T-helper 2 cell (primary cell): ENCODE results near the gene ZSCAN1.

Experiments
- DNase-seq, 5 experiments: peaks; one replicate each; pipeline versions ENCODE4 v3.0.0 to v3.0.0-alpha.2; 2012 to 2022

Gene ZSCAN1

DNA sequence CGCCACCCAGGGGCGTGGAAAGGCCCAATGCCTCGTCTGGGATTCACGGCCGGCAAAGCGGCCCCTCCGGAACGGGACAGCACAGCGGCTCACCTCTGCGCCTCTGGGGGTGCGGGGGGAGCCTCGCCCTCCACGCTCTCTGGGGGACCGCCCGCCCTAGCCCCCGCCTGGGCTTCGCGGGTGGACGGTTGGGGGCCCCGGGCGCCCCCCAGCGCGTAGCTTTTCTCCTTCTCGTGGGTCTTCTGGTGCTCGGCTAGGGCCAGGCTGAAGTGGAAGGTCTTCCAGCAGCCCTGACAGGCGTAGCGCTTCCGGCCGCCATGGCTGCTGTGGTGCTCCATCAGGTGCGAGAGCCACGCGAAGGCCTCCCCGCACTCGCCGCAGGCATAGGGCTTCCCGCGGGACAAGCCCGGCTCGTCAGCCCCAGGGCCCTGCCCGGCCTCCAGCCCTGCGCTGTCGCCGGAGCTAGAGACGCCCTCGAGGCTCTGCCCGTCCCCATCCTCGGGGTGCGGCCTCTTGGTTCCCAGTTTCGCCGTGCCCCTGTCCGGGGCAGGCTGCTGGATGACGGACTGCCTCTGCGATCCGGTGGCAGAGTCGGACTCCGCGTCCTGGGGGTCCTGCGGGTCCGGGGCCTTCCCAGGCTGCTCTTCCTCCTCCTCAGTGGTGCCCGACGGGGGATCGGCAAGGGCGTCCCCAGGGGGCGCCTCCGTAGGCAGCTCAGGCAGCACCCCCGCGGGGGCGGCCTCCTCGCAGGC is 50.9 kb downstream of the ZSCAN1 start:
- DNase-seq = no peak

- DNase-seq = no peak
Measured at GRCh38 chr19:58085348-58085875, 51.6 kb downstream of the ZSCAN1 start.

GRCh38 chr19:58086825-58087710 is 53.2 kb downstream of the ZSCAN1 start:
- no peak for DNase-seq

DNA sequence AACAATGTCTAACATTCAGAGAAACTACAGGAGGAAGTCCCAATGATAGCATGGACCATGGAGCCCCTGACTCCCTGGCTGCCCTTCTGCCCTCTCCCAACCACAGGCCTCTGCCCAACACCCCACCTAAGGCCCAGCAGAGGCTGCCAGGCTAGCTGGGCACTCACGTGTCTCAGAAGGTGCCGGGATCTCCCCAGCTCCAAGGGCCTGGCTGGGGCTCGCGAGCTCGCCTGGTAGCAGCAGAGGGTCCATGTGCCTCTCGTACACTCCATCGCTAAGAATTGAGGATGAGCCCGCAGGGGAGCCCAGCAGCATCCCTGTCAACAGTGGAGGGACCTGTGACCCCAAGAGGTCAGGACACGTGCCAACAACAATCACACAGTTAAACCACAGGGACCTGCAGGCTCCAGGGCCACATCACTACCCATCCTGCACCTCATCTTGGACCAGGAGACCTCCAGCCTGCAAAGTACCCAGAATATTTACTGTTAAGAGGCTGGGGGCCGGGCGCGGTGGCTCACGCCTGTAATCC is 54.8 kb downstream of the ZSCAN1 start:
- DNase-seq = no peak

- DNase-seq = no peak
Measured at GRCh38 chr19:58089846-58090245, 56.0 kb downstream of the ZSCAN1 start.

DNA sequence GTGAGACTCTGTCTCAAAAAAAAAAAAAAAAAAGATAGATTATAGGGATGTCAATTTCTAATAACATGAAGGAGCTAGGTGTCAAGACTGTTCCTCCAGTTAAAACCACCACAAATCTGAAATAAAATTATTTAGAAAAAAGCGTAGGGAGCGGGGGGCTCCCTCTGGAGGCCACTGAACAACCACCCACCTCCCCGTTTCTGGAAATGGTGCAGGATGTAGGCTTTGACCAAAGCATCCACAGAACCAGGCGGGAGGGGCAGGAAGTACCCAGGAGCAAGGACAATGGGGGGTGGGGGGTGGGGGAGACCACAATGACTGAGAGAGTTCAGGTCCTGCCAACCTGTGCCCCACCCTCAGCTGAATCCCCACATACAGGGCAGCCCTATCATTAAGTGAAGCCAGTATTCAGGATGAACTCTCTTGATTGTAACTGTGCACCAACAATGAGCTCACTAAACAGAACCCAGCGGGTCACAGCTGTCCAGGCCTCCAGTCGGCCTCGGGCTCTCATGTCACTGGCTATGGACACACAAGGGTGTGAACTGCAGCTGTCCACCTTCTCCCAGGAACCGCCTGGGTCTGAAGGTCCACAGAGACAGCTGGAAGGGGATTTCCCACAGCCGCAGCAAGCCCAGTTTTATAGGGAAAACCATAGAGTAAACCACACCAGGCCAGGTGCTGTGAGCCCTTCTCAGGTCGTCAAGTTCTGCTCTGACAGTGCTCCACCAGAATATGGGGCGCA is 57.6 kb downstream of the ZSCAN1 start:
- no peak for DNase-seq

DNA sequence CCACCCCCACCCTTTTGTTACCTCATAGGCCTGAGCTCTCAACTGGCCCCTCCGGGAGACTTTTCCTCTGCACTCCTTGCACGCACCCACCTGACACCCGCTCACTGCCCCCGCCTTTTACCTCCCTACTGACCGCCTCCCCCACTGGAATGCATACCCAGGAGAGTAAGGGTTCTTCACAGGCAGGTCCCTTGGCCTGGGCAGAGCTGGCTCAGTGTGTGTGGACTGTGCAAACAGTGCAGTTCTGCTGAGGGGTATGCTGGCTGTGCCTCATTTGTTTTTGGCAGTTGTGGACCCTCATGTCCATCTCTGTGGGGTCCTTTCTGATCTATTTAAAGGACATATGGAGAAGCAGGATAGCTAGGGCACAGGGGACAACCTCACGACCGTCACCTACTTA is 59.2 kb downstream of the ZSCAN1 start:
- DNase-seq = no peak

DNA sequence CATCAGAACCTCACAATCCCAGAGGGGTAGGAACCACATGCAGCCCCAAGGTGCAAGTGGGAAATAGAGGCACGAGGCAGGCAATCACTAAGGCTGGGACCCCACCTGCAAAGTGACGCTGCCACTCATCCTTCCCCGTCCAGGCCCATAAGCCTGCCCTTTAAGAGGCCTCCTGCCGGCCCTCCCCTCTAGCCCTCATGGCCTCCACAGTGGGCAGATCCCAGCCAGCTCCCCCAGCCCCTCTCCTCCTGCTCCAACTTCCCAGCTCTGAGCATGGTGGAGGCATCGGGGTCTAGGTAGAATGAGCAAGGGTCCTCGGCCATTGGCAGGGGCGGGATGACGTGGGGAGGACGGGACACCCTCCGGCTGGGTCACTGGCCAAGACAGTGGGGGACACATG is 61.5 kb downstream of the ZSCAN1 start:
- DNase-seq = no peak

- no peak for DNase-seq
Measured at GRCh38 chr19:58096884-58097283, 63.1 kb downstream of the ZSCAN1 start.

DNA sequence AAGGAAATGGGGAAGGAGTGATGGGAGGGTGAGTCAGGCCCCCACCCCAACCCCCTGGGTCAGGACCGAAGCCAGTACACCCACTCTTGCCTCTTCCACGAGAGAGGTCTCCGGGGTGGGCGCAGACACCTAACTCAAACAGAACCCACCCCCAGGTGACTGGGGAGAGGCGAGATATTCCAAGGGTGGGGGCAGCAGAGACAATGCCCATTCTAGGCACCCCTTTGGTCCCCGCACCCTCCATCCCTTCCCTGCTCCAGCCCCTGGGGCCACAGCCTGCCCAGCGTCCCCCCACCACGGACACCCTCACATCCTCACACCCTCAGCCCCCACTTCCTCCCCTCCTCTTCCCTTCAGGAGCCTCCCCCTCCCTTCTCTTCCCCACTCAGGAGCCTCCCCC is 63.5 kb downstream of the ZSCAN1 start:
- DNase-seq = no peak

DNA sequence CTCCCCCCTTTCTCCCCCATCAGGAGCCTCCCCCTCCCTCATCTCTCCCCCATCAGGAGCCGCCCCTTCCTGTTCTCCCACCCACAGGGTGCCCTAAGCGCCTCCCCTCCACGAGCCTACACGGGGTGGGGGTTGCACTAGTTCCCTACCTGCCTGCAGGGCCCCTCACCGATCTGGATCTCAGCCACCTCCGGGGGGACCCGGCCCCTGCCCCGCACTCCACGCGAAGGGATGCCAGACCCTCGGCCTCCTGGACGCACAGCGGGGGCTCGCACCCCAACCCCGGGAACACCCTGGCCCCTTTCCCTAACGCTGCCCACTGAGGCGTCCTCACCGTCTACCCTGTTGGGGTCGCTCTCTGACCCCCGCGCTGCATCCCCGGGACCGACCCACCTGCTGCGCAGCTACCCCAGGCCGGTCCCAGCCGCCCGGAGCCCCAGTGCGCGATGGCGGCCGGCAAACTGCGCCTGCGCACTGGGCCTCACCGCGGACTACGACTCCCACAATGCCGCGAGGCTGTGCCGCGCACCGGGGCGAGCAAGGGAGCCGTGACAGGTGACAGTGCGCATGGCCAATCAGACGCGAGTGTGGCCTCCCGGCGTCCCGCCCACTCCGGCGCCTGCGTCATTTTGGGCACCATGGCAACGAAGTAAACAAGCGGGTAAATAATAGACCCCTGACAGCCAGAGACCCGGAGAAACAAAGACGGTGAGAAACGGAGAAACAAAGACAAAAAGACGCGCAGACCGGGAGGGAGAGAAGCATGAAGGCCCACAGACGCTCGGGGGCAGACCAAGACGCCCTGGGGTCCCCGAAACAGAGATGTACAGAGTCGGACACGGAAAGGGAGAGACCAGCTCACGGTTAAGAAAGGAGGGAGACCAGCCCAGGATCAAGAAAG is 64.2 kb downstream of the ZSCAN1 start, which contains the start of gene ZSCAN18:
Gene ZSCAN18, minus strand, starts transcription at position 451 of the 901 bp plus-strand sequence. CDS start 7,964 bp downstream, outside the sequence.
- peak; percentile 79 to 99 (median 88) for DNase-seq

DNA sequence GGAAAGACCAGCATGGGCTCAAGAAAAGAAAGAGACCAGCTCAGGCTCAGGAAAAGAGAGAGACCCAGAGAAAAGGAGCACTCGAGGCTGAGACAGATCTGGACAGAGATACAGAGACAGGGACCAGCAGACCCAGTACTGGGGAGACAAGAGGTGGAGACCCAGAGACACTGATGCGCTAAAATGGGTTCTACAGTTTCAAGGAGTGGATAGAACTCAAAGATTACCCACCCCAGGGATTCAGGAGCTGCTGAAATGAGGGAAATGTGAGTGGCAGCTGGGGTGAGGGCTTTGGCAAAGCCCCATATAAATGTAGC is 64.8 kb downstream of the ZSCAN1 start:
- DNase-seq = no peak
